Activated B cell treated with CpG ODN at 0.5 μM for 24 hours (primary cell): ENCODE results near the gene TBC1D32. TPM values are rescaled to one million over a fixed set of nuclear protein-coding genes. Genes with fewer than 3 reads are reported as not detected.
"Not testable (repeated sequence)": the region's sequence is repeated elsewhere in the genome, so short reads cannot be mapped to it uniquely, and the experiment has no call there.

Experiments
- ATAC-seq: fragments of 200-7000 bp; cut with Tn5 transposase; one replicate; pipeline ENCODE4 v1.10.0; 2021; ENCODE audit warnings: low read depth, mild to moderate bottlenecking, moderate library complexity
- CTCF ChIA-PET: fragments of 350-600 bp; sonication (Branson Sonifier 250); formaldehyde crosslinking; loops from one replicate; lab custom pipeline; 2021; ENCODE audit warnings: antibody characterized with exemption; lab: Charles Lee
- POLR2A ChIA-PET: fragments of 350-600 bp; sonication (Branson Sonifier 250); formaldehyde crosslinking; loops from one replicate; lab custom pipeline; 2021; ENCODE audit warnings: antibody characterized with exemption; lab: Charles Lee
- DNase-seq: peaks from one replicate; pipeline ENCODE4 v3.0.0; 2022
- H3K27ac Mint-ChIP-seq: one replicate; pipeline ENCODE4 v1.8.0; 2020; ENCODE audit warnings: mixed read lengths
- H3K27me3 Mint-ChIP-seq: one replicate; pipeline ENCODE4 v1.8.0; 2021; ENCODE audit warnings: mixed read lengths
- H3K36me3 Mint-ChIP-seq: one replicate; pipeline ENCODE4 v1.8.0; 2021; ENCODE audit warnings: low read depth, mixed read lengths
- H3K4me1 Mint-ChIP-seq: one replicate; pipeline ENCODE4 v1.8.0; 2021; ENCODE audit warnings: mixed read lengths
- H3K4me3 Mint-ChIP-seq: one replicate; pipeline ENCODE4 v1.8.0; 2020; ENCODE audit warnings: mild to moderate bottlenecking, mixed read lengths
- H3K9me3 Mint-ChIP-seq: one replicate; pipeline ENCODE4 v1.8.0; 2020; ENCODE audit warnings: mixed read lengths
- CTCF ChIP-seq: fragments of 200-600 bp; IDR thresholded peaks from one replicate; pipeline ENCODE4 v1.8.0; 2022; ENCODE audit warnings: antibody characterized with exemption, mild to moderate bottlenecking
- intact Hi-C: fragments of 100-400 bp; cut with micrococcal nuclease; formaldehyde crosslinking; loops from one replicate; pipeline ENCODE4 v1.15.1; 2024
- total RNA-seq: library from RNA; stranded (reverse); gene quantifications from 2 replicates; pipeline ENCODE4 v1.2.3, GENCODE V29; 2022

TBC1D32 gene
- total RNA-seq, 1 donor from 2014 or later, result 17.8 TPM

GRCh38 chr6:121338366-121338765 is 4.1 kb upstream of the TBC1D32 start:
- ATAC-seq (no peak), DNase-seq (no peak)
- H3K4me3 Mint-ChIP-seq, result no peak overlapping the region
- H3K36me3 Mint-ChIP-seq, result peaks cover 7% of the 10 kb centered on the region
- no peak overlapping the region for H3K27ac Mint-ChIP-seq
- H3K4me1 Mint-ChIP-seq, result peaks cover 11% of the 10 kb centered on the region
- no peaks in the 10 kb centered on the region for H3K9me3 Mint-ChIP-seq
- ChIA-PET CTCF (no interaction called here), POLR2A (no interaction called here)
- TF ChIP-seq CTCF, result no peak
- H3K27me3 Mint-ChIP-seq, result peaks cover 2% of the 10 kb centered on the region
- intact Hi-C loops, result loop anchor here (10.0 kb wide), 1 partner anchor 1406 kb away; no protein-coding TSS in a partner anchor

- no peak for DNase-seq
- no peaks in the 10 kb centered on the region for H3K9me3 Mint-ChIP-seq
- intact Hi-C loops, result loop anchor here (10.0 kb wide), 1 partner anchor 1409 kb away; no protein-coding TSS in a partner anchor
Observed at GRCh38 chr6:121335087-121336008, 1.1 kb upstream of the TBC1D32 start.

GRCh38 chr6:121333694-121334093 is 586 bp downstream of the TBC1D32 start:
- H3K9me3 Mint-ChIP-seq, DNase-seq, ATAC-seq, CTCF ChIA-PET, H3K36me3 Mint-ChIP-seq, H3K27me3 Mint-ChIP-seq: not testable (repeated sequence)
- intact Hi-C loops, result loop anchor here (1.0 to 10.0 kb wide), 5 partner anchors 396 to 1984 kb away; partner anchors contain the start of genes HSF2, MAN1A1 and SERINC1
- POLR2A ChIA-PET, result interaction anchor here (0.6 to 1.0 kb wide), 3 partner anchors 9 to 1299 kb away, joined by 3 to 4 read pairs (median 3); no protein-coding TSS in a partner anchor
- Mint-ChIP-seq H3K4me3 (peak overlapping the region; percentile 94), H3K4me1 (peaks cover 31% of the 10 kb centered on the region), H3K27ac (peak overlapping the region; percentile 96)

More at GRCh38 chr6:121335087-121336008, 1.1 kb upstream of the TBC1D32 start:
- no peak for ATAC-seq
- H3K36me3 Mint-ChIP-seq, result peaks cover 7% of the 10 kb centered on the region
- no peak for TF ChIP-seq CTCF
- H3K27me3 Mint-ChIP-seq, result no peaks in the 10 kb centered on the region
- H3K4me3 Mint-ChIP-seq, result peak overlapping the region; percentile 94
- peak overlapping the region; percentile 96 for H3K27ac Mint-ChIP-seq
- CTCF ChIA-PET, result no interaction called here
- POLR2A ChIA-PET, result interaction anchor here (1.1 to 1.4 kb wide), 2 partner anchors 16 to 1136 kb away, joined by 3 to 5 read pairs; partner anchors contain the start of gene SERINC1
- peaks cover 30% of the 10 kb centered on the region for H3K4me1 Mint-ChIP-seq

- ATAC-seq, result no peak
- no peak for TF ChIP-seq CTCF
- H3K27ac Mint-ChIP-seq, result peak overlapping the region; percentile 96
- H3K9me3 Mint-ChIP-seq, result no peaks in the 10 kb centered on the region
- H3K36me3 Mint-ChIP-seq, result peaks cover 7% of the 10 kb centered on the region
- no peaks in the 10 kb centered on the region for H3K27me3 Mint-ChIP-seq
- CTCF ChIA-PET, result no interaction called here
- intact Hi-C loops, result loop anchor here (5.0 to 10.0 kb wide), 2 partner anchors 396 to 1412 kb away; no protein-coding TSS in a partner anchor
- DNase-seq, result no peak
- POLR2A ChIA-PET, result no interaction called here
- peak overlapping the region; percentile 94 for H3K4me3 Mint-ChIP-seq
- peaks cover 31% of the 10 kb centered on the region for H3K4me1 Mint-ChIP-seq
Observed at GRCh38 chr6:121333196-121333595, 1.1 kb downstream of the TBC1D32 start.

GRCh38 chr6:121330516-121330915 is 3.8 kb downstream of the TBC1D32 start:
- H3K4me1 Mint-ChIP-seq, result peaks cover 31% of the 10 kb centered on the region
- H3K9me3 Mint-ChIP-seq, result no peaks in the 10 kb centered on the region
- no peak overlapping the region for H3K4me3 Mint-ChIP-seq
- POLR2A ChIA-PET, result no interaction called here
- H3K36me3 Mint-ChIP-seq, result peaks cover 7% of the 10 kb centered on the region
- ATAC-seq (no peak), DNase-seq (no peak)
- no peaks in the 10 kb centered on the region for H3K27me3 Mint-ChIP-seq
- no peak overlapping the region for H3K27ac Mint-ChIP-seq
- TF ChIP-seq CTCF, result no peak
- intact Hi-C loops, result loop anchor here (5.0 to 10.0 kb wide), 2 partner anchors 393 to 1414 kb away; no protein-coding TSS in a partner anchor
- CTCF ChIA-PET, result no interaction called here
